ENCODE results near the gene ACOXL.

- TF ChIP-seq CTCF (conservative IDR thresholded peaks at IDR 0.05 in 1 of 2, IDR thresholded peaks at IDR 0.05 in 1 of 2; ENCODE audit: extremely low read depth in 1 of 2, insufficient read depth in 1 of 2, low read depth in 1 of 2, low read length in 2 of 2): no peak
- TF ChIP-seq EZH2 (IDR thresholded peaks at IDR 0.05; ENCODE audit: borderline replicate concordance, low read length): no peak
Measured at GRCh38 chr2:111099402-111099801, 367.0 kb downstream of the ACOXL start.

Data from mammary epithelial cell (primary cell).